Activated CD8-positive, alpha-beta memory T cell treated with anti-CD3 and anti-CD28 coated beads, Interleukin-2, amount 50 U/mL, for 24 hours (primary cell): ENCODE measurements around the gene TM2D3.
A peak's percentile ranks its signal among the peaks of the same experiment; 100 is the strongest.
"Not testable (repeated sequence)": the region's sequence is repeated elsewhere in the genome, so short reads cannot be mapped to it uniquely, and the experiment has no call there.

ENCODE experiments used
- DNase-seq: peaks from one replicate; pipeline ENCODE4 v3.0.0-alpha.2; 2020; ENCODE audit errors: extremely low read depth

The TM2D3 gene

GRCh38 chr15:101657171-101657570 lies 5.0 kb upstream of the TM2D3 start:
- DNase-seq = no peak

- not testable (repeated sequence) for DNase-seq
Observed at GRCh38 chr15:101654624-101655337, 2.6 kb upstream of the TM2D3 start.

GRCh38 chr15:101654171-101654570 lies 2.0 kb upstream of the TM2D3 start:
- DNase-seq = no peak

GRCh38 chr15:101652786-101653430 lies 727 bp upstream of the TM2D3 start:
- no peak for DNase-seq

GRCh38 chr15:101651554-101652097 lies 555 bp downstream of the TM2D3 start:
- no peak for DNase-seq

GRCh38 chr15:101650145-101650544 lies 2.0 kb downstream of the TM2D3 start:
- DNase-seq = no peak

GRCh38 chr15:101648356-101648755 lies 3.8 kb downstream of the TM2D3 start:
- DNase-seq = no peak

DNA sequence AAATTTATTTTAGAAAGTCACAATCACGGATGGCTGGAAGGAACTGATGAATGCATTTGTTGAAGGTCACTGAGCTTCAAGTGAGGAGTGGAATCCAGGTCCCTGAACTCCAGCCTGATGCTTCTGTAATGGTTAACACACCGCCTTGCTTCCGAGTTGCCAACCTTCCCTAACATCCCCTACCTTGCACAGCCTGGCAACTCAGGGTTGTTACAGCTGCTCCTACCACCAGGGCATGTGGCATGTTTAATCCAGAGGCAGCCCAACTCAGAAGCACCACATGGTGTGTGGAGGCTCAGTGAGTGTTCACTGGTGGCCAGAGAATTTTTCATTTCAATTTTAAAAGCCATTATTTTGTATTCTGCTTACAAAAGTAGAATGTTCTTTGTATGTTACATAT lies 4.9 kb downstream of the TM2D3 start:
- DNase-seq = no peak

- DNase-seq = no peak
Observed at GRCh38 chr15:101646672-101647071, 5.5 kb downstream of the TM2D3 start.

DNA sequence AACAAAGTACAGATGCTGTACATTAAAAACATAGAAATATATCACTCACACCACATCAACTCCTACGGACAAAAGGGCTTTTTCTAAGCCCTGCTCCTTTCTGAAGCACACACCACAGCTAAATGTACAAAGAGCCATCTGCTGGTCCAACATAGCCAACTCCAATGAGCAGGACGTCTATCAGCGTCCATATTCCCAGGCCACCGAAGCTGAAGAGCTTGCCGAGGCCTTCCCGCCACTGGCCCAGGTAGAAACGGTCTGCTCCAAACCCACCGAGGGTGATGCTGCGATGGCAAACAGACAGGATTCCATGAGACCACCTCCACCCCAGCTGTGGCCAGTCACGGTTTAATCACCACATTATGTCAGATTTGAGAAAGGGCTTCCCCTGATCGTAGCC lies 9.8 kb downstream of the TM2D3 start:
- no peak for DNase-seq

DNA sequence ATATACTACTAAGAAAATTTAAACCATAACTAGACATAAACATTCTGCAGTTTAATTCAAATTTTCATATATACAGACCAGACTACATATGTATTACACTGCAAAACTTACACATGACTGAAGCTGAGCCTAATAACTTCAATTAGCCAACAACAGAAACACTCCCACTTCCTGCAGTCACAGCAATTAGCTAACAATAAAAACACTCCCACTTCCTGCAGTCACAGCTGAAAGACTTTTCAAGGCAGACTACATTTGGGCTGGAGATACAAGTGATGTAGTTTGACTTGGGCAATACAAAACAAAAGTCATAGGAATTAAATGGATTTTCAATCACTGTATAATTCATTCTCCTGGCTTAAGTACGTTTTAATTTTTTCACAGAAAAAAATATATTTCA lies 10.3 kb downstream of the TM2D3 start:
- DNase-seq = no peak

DNA sequence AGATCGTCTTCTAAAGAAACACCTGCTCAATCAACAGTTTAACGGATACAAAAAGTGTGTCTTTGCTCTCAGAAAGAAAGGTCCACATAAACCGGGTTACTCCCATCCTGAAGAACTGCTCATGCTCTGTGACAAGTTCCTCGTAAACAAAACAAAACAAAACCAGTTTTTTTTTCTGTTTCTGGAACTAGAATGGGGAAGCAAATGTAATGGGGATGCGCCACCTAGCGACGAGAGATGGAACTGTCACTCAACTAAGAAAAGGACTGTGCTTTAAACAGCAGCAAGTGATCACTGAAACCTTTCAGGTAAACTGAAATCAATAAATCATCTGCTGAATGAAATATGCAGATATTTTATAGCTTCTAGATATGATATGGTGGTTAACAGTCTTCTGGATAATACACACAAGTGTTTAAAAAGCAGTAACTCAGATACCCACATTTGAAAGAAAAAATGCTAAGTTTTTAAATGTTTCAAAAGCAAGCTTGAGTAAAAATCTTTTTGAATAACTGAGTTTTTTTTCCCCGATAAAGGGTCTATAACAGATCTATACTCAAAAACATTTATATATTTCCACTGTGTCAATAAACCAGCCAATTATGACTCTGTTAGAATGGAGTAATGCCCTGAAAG lies 10.9 kb downstream of the TM2D3 start:
- DNase-seq = peak; percentile 60

- DNase-seq = no peak
Observed at GRCh38 chr15:101639667-101640066, 12.5 kb downstream of the TM2D3 start.

- DNase-seq = no peak
Observed at GRCh38 chr15:101637919-101638318, 14.3 kb downstream of the TM2D3 start.

DNA sequence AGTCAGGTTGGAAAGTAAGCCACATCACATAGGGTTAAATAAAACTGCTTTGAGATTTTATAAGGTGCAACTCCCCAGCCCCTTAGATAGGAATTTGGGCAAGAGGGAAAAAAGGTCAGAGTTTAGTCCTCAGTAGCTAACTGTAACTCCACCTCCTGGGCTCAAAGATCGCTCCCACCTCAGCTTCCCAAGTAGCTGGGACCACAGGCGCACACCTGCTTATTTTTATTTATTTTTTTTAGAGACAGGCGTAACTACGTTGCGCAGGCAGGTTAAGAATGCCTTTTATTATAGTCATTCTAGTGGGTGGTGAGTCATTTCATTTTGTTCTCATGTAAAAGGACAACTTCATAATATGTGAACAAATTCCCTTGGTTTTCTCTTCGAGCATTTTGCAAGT lies 14.7 kb downstream of the TM2D3 start:
- no peak for DNase-seq

- no peak for DNase-seq
Observed at GRCh38 chr15:101637038-101637437, 15.1 kb downstream of the TM2D3 start.

DNA sequence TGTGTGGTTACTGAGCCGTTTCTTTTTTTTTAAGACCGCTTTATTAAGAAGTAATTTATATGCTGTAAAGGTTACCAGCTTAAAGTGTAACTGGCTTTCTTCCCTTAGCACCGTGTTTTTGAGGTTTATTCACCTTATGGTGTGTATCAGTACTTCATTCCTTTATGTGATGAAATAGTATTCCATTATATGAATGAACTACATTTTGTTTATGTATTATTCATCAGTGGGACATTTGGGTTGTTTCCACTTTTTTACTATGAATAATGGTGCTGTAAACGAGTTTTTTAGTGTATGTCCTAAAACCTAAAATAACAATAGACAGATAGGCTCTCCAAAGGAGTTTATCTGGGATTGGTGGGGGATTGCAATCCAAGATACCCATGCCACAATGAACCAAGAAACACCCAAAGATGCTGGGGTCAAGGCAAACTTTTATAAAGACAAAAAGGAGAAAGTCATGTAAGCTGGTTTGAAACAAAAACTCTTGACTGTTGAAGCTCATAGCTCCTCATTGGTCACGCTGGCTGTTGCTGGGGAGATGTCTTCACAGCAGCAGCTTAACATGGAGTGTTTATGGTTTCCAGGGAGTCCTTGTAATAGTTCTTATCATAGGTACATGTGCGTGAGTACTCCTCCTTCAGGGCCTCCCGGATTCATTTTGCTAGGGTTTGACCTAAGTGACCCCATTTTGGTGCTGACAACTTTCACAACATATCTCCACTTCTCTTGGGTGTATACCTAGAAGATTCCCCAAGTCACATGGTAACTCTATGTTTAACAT lies 16.0 kb downstream of the TM2D3 start:
- no peak for DNase-seq

- no peak for DNase-seq
Observed at GRCh38 chr15:101633356-101633755, 18.8 kb downstream of the TM2D3 start.

DNA sequence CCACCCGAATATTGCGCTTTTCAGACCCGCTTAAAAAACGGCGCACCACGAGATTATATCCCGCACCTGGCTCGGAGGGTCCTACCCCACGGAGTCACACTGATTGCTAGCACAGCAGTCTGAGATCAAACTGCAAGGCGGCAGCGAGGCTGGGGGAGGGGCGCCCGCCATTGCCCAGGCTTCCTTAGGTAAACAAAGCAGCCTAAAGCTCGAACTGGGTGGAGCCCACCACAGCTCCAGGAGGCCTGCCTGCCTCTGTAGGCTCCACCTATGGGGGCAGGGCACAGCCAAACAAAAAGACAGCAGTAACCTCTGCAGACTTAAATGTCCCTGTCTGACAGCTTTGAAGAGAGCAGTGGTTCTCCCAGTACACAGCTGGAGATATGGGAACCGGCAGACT lies 25.5 kb downstream of the TM2D3 start:
- DNase-seq = not testable (repeated sequence)

GRCh38 chr15:101625980-101626379 lies 26.2 kb downstream of the TM2D3 start:
- no peak for DNase-seq

- DNase-seq = no peak
Observed at GRCh38 chr15:101625184-101625583, 27.0 kb downstream of the TM2D3 start.
